RPMI7951 (cell line): ENCODE results near the gene AKAP13. TPM values are rescaled to one million over a fixed set of nuclear protein-coding genes. Genes with fewer than 3 reads are reported as not detected.

ENCODE experiments used
- DNase-seq: peaks from one replicate; pipeline ENCODE4 v3.0.0-alpha.2; 2012; ENCODE audit warnings: low read depth
- total RNA-seq: library from RNA; depleted of rRNA; stranded (reverse); fragments of >200 nt; shearing (Covaris generic); gene quantifications from 2 replicates; pipeline ENCODE4 v1.2.3, GENCODE V29; 2014

The AKAP13 gene
- total RNA-seq, 1 experiment from 2014 or later = 28.5 TPM

DNA sequence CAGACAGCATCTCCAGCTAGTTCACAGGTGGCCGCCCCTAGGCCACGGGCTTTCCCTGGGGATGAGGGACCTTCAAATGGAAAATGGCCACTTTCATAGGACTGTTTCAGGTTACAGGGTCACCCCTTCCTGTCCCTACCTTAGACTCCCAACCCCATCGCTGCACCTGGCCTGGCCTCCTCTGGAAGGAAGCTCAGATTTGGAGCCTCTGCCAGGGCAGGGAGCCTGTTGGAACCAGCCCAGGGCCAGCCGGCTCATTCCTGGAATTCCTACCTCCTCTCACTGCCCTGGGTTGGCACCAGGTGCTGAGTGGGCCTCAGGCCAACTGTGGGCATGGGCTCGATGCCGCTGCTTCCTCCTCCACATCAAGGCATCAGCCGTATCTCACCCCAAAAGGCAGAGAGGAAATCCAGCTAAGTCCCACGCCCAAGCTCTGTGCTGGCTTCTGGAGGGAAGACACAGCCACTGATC lies 372.1 kb downstream of the AKAP13 start:
- DNase-seq = no peak

GRCh38 chr15:85753261-85753660 lies 372.9 kb downstream of the AKAP13 start:
- DNase-seq = no peak

- no peak for DNase-seq
These were observed 373.5 kb downstream of the AKAP13 start for GRCh38 chr15:85753791-85754452.

DNA sequence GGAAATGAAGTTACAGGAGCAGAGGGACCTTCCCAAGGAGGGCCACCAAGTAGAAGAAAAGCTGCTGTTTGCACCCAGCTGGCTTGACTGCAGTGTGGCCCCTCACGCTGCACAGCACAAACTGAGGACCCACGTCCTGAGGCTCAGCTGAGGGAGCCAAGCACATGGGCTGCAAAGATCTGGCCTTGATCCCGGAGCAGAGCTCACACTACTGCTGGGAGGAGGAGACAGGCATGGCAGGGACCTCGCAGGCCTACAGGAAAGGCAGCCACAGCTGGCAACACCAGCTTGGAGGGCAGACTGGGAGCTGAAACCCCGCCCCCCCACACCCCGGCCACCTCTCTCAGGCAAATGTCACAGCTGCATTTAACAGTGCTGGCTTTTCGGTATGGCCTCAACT lies 374.6 kb downstream of the AKAP13 start:
- DNase-seq = no peak

DNA sequence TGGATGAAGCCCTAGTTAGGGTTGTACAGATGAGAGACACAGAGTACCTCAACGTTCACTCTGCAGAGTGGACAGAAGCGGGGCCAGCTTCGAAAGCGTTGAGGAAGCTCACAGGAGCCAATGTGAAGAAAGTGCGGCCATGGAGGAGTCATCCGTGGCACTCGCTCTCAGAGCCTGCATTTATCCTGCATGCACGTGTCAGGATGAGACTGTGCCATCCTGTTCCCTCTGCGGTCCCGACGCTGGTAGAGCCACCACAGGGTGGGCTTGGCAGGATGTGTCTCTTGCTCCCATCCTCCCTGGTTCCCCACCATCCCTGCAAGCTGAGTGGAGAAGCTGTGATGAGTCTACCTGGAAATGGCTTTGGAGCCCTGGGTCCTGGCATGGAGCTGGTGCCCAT lies 375.1 kb downstream of the AKAP13 start:
- no peak for DNase-seq

- DNase-seq = no peak
These were observed 375.5 kb downstream of the AKAP13 start for GRCh38 chr15:85755942-85756341.

GRCh38 chr15:85756411-85757072 lies 376.1 kb downstream of the AKAP13 start:
- DNase-seq = no peak

GRCh38 chr15:85757073-85757938 lies 376.9 kb downstream of the AKAP13 start:
- DNase-seq = no peak

GRCh38 chr15:85757939-85758654 lies 377.7 kb downstream of the AKAP13 start:
- DNase-seq = no peak

DNA sequence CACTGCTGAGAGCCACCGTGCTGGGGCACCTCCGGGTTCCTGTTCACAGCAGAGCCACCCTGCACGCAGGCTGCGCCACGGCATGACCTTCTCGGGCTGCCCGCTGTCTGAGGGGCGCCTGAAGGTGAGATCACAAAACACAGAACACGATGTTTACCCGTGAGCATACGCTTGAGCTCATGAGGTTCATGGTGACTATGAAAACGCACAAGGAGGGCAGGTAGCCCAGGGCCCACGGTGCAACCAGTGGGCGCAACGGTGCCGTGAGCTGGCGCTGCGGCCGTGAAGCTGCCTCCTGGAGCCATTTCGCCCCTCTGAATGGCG lies 378.2 kb downstream of the AKAP13 start:
- no peak for DNase-seq

- DNase-seq = no peak
These were observed 379.0 kb downstream of the AKAP13 start for GRCh38 chr15:85759376-85759775.

DNA sequence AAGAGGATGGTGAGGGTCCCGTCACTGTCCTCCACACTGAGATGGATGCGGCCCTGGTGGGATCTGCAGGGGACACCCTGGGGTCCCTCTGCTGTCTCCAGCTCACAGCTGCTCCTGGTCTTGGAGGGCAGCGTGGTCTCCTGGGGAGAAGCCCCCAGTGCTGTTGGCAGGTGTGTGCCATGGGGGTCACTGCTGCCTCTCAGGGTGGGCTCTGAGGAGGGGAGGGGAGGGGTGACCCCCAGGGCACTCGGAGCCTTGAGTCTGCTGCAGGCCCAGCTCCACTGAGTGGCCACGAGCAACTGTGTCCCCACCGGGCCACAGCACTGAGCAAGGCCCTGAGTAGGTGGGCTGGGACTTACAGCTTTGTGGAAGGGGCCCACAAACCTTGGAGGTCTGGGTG lies 379.6 kb downstream of the AKAP13 start:
- no peak for DNase-seq

DNA sequence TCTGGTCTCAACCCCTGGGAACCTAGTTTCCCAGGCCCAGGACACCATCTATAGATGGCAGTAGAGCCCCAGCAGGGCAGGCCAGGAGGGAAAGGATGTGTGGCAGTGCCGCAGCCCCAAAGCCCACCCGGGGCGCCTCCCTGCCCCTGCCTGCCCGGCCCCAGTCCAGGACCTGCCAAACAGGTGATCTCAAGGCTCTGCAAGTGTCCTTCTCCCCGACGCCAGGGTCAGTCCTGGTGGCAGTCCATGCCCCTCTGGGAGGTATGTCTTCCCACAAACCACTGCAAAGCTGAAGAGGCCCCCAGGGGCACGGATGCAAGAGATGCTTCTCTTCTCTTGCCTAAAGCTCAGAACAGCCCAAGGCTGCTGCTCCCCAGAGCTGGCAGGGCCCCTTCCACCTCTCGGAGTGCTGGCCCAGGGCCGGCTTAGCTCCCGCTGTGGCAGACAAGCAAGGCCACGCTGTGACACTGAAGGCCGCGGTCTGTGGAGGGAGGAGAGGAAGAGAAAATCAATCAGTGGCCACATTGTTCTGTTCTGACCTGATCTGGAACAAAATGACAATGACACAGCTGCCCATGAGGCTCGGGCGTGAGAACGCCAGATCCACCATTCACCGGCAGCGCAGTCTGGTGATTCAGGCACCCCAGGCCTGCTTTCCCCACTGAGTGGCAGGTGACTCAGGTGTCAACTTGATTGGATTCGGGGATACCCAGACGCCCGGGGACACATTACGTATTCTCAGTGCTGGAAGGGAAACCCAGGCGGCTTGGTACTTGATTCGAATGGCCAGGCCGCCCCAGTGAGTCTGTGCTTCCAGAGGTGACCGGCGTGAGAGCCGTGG lies 380.3 kb downstream of the AKAP13 start:
- no peak for DNase-seq

- no peak for DNase-seq
These were observed 381.2 kb downstream of the AKAP13 start for GRCh38 chr15:85761635-85762034.

- no peak for DNase-seq
These were observed 381.8 kb downstream of the AKAP13 start for GRCh38 chr15:85762039-85762755.

GRCh38 chr15:85762756-85763127 lies 382.3 kb downstream of the AKAP13 start:
- no peak for DNase-seq

- no peak for DNase-seq
These were observed 382.8 kb downstream of the AKAP13 start for GRCh38 chr15:85763157-85763556.

DNA sequence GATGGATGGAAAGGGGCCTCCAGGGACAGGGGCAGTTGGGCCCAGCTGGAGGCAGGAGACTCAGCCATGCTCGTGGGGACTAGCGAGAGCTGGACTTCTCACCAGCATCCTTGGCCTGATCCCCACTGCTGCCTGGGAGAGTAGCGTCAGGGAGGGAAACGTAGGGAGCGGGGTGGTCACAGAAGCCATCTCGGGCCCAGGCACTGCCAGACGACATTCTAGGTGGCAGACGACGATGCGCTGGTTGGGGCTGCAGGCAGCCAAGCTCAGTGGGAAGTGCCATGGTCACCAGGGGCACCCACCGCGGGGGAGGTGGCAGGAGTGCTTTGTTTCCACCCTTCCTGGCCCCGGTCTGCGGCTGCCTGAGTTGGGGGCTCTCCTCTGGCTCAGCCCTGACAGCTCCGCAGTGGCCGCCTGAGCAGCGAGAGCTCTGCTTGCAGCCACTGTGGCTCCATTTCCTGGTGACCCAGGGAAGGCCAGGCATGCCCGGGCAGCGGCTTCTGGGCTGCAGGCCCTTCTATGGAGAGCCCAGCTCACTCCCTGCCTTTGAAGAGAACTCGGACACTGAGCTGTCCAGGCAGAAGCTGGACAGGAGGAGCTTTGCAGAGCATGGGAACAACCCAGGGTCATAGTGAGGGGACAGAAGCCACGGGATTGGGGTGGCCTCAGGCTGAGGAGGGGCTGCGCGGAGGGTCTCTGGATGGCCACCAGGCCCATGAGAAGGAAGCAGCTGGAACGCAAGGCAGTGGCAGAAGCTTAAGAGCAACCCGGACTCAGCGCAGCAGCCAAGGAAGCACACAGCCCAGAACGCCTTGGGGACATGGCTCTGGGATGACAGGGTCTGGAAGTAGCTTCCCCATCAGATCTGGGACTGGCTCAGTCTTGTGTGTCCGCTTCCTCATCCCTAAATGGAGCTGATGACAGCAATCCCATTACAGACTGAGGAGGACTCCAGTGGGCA lies 383.6 kb downstream of the AKAP13 start:
- DNase-seq = no peak

DNA sequence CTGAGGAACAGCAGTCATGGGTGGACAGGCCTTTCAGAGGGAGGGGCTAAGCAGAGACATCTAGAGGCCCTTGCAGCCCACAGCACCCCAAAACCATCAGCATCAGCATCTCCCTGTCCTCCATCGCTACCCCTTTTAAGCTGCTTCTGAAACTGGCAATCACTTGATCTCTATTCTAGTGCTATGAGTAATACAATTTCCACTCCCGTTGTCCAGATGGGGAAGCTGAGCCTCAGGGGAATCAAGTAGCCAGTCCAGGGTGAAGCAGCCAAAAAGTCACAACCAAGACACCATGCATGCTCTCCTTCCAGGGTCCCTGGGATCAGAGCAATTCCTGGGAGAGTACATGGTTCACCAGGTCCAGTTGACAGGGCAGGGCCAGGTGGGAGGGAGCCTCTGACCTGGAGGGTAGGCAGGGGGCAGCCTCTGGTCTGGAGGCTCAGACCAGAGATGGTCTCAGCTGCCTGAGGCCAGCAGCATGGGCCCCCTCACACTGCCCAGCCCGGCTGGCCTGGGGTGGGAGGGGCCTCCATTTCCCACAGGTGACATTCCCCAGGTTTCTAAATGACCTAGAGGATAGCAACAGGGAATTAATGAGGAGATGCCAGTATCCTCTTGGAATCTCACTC lies 384.4 kb downstream of the AKAP13 start:
- peak; percentile 57 for DNase-seq
